K562 (cell line): ENCODE measurements around the gene CENPP. TPM values are rescaled to one million over a fixed set of nuclear protein-coding genes. Genes with fewer than 3 reads are reported as not detected.

ENCODE experiments used
- ARNT ChIP-seq, 2 experiments: fragments of 450-650 bp; IDR thresholded peaks; 2 replicates each; pipeline ENCODE4 v1.6.1; 2016; ENCODE audit warnings: mild to moderate bottlenecking in 1 of 2
- CBX5 ChIP-seq: IDR thresholded peaks from 2 replicates; pipeline ENCODE4 v1.6.1; 2014; ENCODE audit warnings: low read depth, borderline replicate concordance
- DDX20 ChIP-seq: fragments of 450-650 bp; IDR thresholded peaks from 2 replicates; pipeline ENCODE4 v1.6.1; 2016; ENCODE audit warnings: missing genetic modification characterization, low read depth, mild to moderate bottlenecking, missing compliant biosample characterization, moderate library complexity
- ETV6 ChIP-seq, 3 experiments: fragments of 150-350 bp in 1 of 3; sonication (generic) in 1 of 3; formaldehyde crosslinking in 1 of 3; IDR thresholded peaks; 2 replicates each; pipeline versions ENCODE4 v1.6.1 to v1.8.0; 2014 to 2022; ENCODE audit warnings: borderline replicate concordance in 2 of 3, low read depth in 2 of 3, antibody characterized with exemption in 1 of 3, low read length in 1 of 3, mild to moderate bottlenecking in 1 of 3, missing genetic modification reagents in 1 of 3
- FOXM1 ChIP-seq, 2 experiments: fragments of 450-650 bp in 1 of 2; sonication (generic) in 1 of 2; formaldehyde crosslinking in 1 of 2; IDR thresholded peaks; 2 replicates each; pipeline versions ENCODE4 v1.6.1 to v1.9.0; 2017 to 2022; ENCODE audit warnings: low read depth in 2 of 2, mild to moderate bottlenecking in 2 of 2, missing genetic modification reagents in 1 of 2, moderate library complexity in 1 of 2
- FUS ChIP-seq: fragments of 200-400 bp; formaldehyde crosslinking; optimal IDR thresholded peaks from 2 replicates; pipeline ENCODE3; 2017; ENCODE audit warnings: low read depth, low read length
- HIVEP1 ChIP-seq: fragments of 250-450 bp; sonication (Bioruptor Pico); IDR thresholded peaks from 2 replicates; pipeline ENCODE4 v1.4.0; 2020; ENCODE audit warnings: mild to moderate bottlenecking
- MAFF ChIP-seq: IDR thresholded peaks from 2 replicates; pipeline ENCODE4 v1.6.1; 2012; ENCODE audit warnings: low read length, improper control_type of control experiment
- MAFG ChIP-seq: fragments of 450-650 bp; conservative IDR thresholded peaks from 2 replicates; pipeline ENCODE4 v1.6.1; 2016; ENCODE audit warnings: missing genetic modification characterization, missing compliant biosample characterization
- MEF2A ChIP-seq: IDR thresholded peaks from 2 replicates; pipeline ENCODE4 v1.6.1; 2011; ENCODE audit warnings: low read depth, mild to moderate bottlenecking, low read length, moderate library complexity; ENCODE audit not compliant: control insufficient read depth
- MEF2D ChIP-seq: conservative IDR thresholded peaks from 2 replicates; pipeline ENCODE4 v1.6.1; 2016; ENCODE audit warnings: low read depth, missing genetic modification characterization, missing compliant biosample characterization
- NFE2 ChIP-seq: IDR thresholded peaks from 2 replicates; pipeline ENCODE4 v1.6.1; 2014; ENCODE audit warnings: antibody characterized with exemption, low read depth
- PHF20 ChIP-seq: fragments of 450-650 bp; IDR thresholded peaks from 2 replicates; pipeline ENCODE4 v1.6.1; 2018; ENCODE audit not compliant: partially characterized antibody
- POLR3A ChIP-seq: IDR thresholded peaks from 2 replicates; pipeline ENCODE4 v1.6.1; 2011; ENCODE audit warnings: borderline replicate concordance, mild to moderate bottlenecking, moderate library complexity; ENCODE audit not compliant: insufficient read length, insufficient read depth; ENCODE audit errors: extremely low read depth
- RUNX1 ChIP-seq: sonication (generic); IDR thresholded peaks from 2 replicates; pipeline ENCODE4 v1.6.1; 2016; ENCODE audit warnings: antibody characterized with exemption, low read depth
- TAF1 ChIP-seq: IDR thresholded peaks from 2 replicates; pipeline ENCODE4 v1.6.1; 2011; ENCODE audit warnings: mild to moderate bottlenecking, low read length, moderate library complexity; ENCODE audit not compliant: insufficient read depth, control insufficient read depth, severe bottlenecking; ENCODE audit errors: extremely low read depth
- ZKSCAN8 ChIP-seq: fragments of 200-800 bp; sonication (Bioruptor generic); IDR thresholded peaks from 2 replicates; pipeline ENCODE4 v1.6.1; 2016; ENCODE audit warnings: missing genetic modification characterization, missing compliant biosample characterization
- ZNF274 ChIP-seq: IDR thresholded peaks from 2 replicates; pipeline ENCODE4 v1.6.1; 2011; ENCODE audit warnings: low read depth, mild to moderate bottlenecking, low read length, moderate library complexity, borderline replicate concordance
- ZNF316 ChIP-seq: fragments of 450-650 bp; IDR thresholded peaks from 2 replicates; pipeline ENCODE4 v1.6.1; 2016
- polyA plus RNA-seq, 8 experiments: library from polyadenylated mRNA; depleted of rRNA in 4 of 8; stranded (reverse) in 5 of 8; unstranded in 3 of 8; fragments of >200 nt; fragmentation: Nextera tagmentation in 2 of 8; fragmentation: Illumina TruSeq in 1 of 8; extraction: Ambion mirVana in 2 of 8; extraction: Trizol in 1 of 8; gene quantifications; 2 replicates each; pipeline versions ENCODE4 v1.2.1 to v1.2.3, GENCODE V29; 2011 to 2014; ENCODE audit warnings: inconsistent platforms in 1 of 8, missing spikeins in 1 of 8
- total RNA-seq, 7 experiments: library from RNA; depleted of rRNA in 6 of 7; stranded (reverse); fragments of >200 nt in 6 of 7; fragmentation: Illumina TruSeq in 2 of 7; extraction: Trizol in 2 of 7; gene quantifications; 2 replicates each; pipeline versions ENCODE4 v1.2.1 to v1.2.3, GENCODE V29; 2011 to 2021; ENCODE audit warnings: low replicate concordance in 1 of 7
- TF ChIP-seq, protein P1 (sequence below): sonication (generic); formaldehyde crosslinking; IDR thresholded peaks from 2 replicates; pipeline ENCODE4 v1.8.0; 2022; ENCODE audit warnings: mild to moderate bottlenecking, missing genetic modification reagents
- TF ChIP-seq, protein P2 (sequence below): fragments of 450-650 bp; formaldehyde crosslinking; IDR thresholded peaks from 2 replicates; pipeline ENCODE4 v1.4.0; 2022; ENCODE audit warnings: missing genetic modification characterization

CENPP gene
- total and polyA plus RNA-seq, 9 of the 15 experiments (the other 6 are each of a cell fraction or from before 2014, with no cell fraction given), result 8.0 to 28.5 (median 17.9) TPM

DNA sequence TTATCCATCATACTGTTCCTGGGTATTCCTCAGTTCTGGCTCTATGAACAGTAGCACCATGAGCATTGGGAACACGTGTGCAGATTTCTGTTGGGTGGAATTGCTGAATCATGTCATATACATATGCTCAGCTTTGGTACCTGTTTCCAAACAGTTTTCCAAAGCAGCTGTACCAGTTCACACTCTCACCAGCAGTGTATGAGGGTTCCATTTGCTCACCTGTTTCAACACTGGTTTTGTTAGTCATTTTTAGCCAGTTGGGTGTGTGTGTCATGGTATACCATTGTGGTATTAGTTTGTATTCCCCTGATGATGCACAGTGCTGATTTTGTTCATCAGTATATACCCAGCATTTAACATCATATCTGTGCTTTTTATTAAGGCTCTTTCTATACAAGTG, 266.8 kb downstream of the CENPP start (continued):
- TF ChIP-seq POLR3A (no peak), ETV6 (IDR thresholded peaks at IDR 0.05; ENCODE audit: borderline replicate concordance in 1 of 2, low read depth in 2 of 2, low read length in 1 of 2) (no peak), ETV6 (CRISPR knock-in tag; IDR thresholded peaks at IDR 0.05; ENCODE audit: borderline replicate concordance) (no peak), ZNF316 (peak; percentile 77), ZKSCAN8 (CRISPR knock-in tag) (no peak), TAF1 (no peak), MAFF (0 out of 2 replicates have a peak, but pooled peaks have one; percentile 3), HIVEP1 (CRISPR knock-in tag) (no peak), MEF2D (no peak), FUS (no peak), PHF20 (no peak), NFE2 (peak; percentile 44; the same call in 1 of the 2 replicates), DDX20 (tag) (no peak), FOXM1 (IDR thresholded peaks at IDR 0.05; ENCODE audit: low read depth) (no peak), FOXM1 (CRISPR knock-in tag; IDR thresholded peaks at IDR 0.05; ENCODE audit: low read depth) (no peak), CBX5 (no peak), MAFG (tag) (peak; percentile 51), MEF2A (no peak), ARNT (IDR thresholded peaks at IDR 0.05) (no peak), RUNX1 (no peak), ZNF274 (no peak)
- TF ChIP-seq, protein P1, sequence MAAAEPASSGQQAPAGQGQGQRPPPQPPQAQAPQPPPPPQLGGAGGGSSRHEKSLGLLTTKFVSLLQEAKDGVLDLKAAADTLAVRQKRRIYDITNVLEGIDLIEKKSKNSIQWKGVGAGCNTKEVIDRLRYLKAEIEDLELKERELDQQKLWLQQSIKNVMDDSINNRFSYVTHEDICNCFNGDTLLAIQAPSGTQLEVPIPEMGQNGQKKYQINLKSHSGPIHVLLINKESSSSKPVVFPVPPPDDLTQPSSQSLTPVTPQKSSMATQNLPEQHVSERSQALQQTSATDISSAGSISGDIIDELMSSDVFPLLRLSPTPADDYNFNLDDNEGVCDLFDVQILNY (CRISPR knock-in tag), result no peak
- TF ChIP-seq, protein P2, sequence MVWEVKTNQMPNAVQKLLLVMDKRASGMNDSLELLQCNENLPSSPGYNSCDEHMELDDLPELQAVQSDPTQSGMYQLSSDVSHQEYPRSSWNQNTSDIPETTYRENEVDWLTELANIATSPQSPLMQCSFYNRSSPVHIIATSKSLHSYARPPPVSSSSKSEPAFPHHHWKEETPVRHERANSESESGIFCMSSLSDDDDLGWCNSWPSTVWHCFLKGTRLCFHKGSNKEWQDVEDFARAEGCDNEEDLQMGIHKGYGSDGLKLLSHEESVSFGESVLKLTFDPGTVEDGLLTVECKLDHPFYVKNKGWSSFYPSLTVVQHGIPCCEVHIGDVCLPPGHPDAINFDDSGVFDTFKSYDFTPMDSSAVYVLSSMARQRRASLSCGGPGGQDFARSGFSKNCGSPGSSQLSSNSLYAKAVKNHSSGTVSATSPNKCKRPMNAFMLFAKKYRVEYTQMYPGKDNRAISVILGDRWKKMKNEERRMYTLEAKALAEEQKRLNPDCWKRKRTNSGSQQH, result no peak
